ENCODE measurements around the gene GK.

GRCh38 chrX:30615229-30615628, 38.0 kb upstream of the GK start:
- TF ChIP-seq, protein P1, sequence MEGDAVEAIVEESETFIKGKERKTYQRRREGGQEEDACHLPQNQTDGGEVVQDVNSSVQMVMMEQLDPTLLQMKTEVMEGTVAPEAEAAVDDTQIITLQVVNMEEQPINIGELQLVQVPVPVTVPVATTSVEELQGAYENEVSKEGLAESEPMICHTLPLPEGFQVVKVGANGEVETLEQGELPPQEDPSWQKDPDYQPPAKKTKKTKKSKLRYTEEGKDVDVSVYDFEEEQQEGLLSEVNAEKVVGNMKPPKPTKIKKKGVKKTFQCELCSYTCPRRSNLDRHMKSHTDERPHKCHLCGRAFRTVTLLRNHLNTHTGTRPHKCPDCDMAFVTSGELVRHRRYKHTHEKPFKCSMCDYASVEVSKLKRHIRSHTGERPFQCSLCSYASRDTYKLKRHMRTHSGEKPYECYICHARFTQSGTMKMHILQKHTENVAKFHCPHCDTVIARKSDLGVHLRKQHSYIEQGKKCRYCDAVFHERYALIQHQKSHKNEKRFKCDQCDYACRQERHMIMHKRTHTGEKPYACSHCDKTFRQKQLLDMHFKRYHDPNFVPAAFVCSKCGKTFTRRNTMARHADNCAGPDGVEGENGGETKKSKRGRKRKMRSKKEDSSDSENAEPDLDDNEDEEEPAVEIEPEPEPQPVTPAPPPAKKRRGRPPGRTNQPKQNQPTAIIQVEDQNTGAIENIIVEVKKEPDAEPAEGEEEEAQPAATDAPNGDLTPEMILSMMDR (optimal IDR thresholded peaks at IDR 0.05 in 1 of 3, IDR thresholded peaks at IDR 0.05 in 1 of 3, conservative IDR thresholded peaks at IDR 0.05 in 1 of 3; ENCODE audit: extremely low read depth in 1 of 3, insufficient read depth in 2 of 3, low read length in 3 of 3), result no peak
- TF ChIP-seq EZH2 (IDR thresholded peaks at IDR 0.05; ENCODE audit: low read length), result no peak

Measured in keratinocyte (primary cell).